Measurements from ENCODE around the gene TYW1. TPM values are rescaled to one million over a fixed set of nuclear protein-coding genes. Genes with fewer than 3 reads are reported as not detected.
"Not testable (repeated sequence)": the region's sequence is repeated elsewhere in the genome, so short reads cannot be mapped to it uniquely, and the experiment has no call there.

The TYW1 gene
- polyA plus RNA-seq, 4 donors = 23.0 to 25.6 (median 24.2) TPM

- not testable (repeated sequence) for DNase-seq (ENCODE audit: low read depth in 4 of 4, low spot score in 2 of 4)
Observed at GRCh38 chr7:67229018-67229417, 232.4 kb downstream of the TYW1 start.

- not testable (repeated sequence) for DNase-seq (ENCODE audit: low read depth in 4 of 4, low spot score in 2 of 4)
Observed at GRCh38 chr7:67230029-67230428, 233.4 kb downstream of the TYW1 start.

- DNase-seq (ENCODE audit: low read depth in 4 of 4, low spot score in 2 of 4) = not testable (repeated sequence)
Observed at GRCh38 chr7:67233506-67233905, 236.9 kb downstream of the TYW1 start.

GRCh38 chr7:67236216-67236615 lies 239.6 kb downstream of the TYW1 start:
- DNase-seq (ENCODE audit: low read depth in 4 of 4, low spot score in 2 of 4) = not testable (repeated sequence)

- not testable (repeated sequence) for DNase-seq (ENCODE audit: low read depth in 4 of 4, low spot score in 2 of 4)
Observed at GRCh38 chr7:67242871-67243270, 246.2 kb downstream of the TYW1 start.

- DNase-seq (ENCODE audit: low read depth in 4 of 4, low spot score in 2 of 4) = not testable (repeated sequence)
Observed at GRCh38 chr7:67248364-67248763, 251.7 kb downstream of the TYW1 start.

- no peak for DNase-seq (ENCODE audit: low read depth in 4 of 4, low spot score in 2 of 4)
Observed at GRCh38 chr7:67251986-67252558, 255.4 kb downstream of the TYW1 start.

GRCh38 chr7:67255076-67255475 lies 258.4 kb downstream of the TYW1 start:
- DNase-seq (ENCODE audit: low read depth in 4 of 4, low spot score in 2 of 4) = not testable (repeated sequence)

GRCh38 chr7:67257779-67258178 lies 261.1 kb downstream of the TYW1 start:
- not testable (repeated sequence) for DNase-seq (ENCODE audit: low read depth in 4 of 4, low spot score in 2 of 4)

- not testable (repeated sequence) for DNase-seq (ENCODE audit: low read depth in 4 of 4, low spot score in 2 of 4)
Observed at GRCh38 chr7:67259363-67259762, 262.7 kb downstream of the TYW1 start.

- DNase-seq (ENCODE audit: low read depth in 4 of 4, low spot score in 2 of 4) = not testable (repeated sequence)
Observed at GRCh38 chr7:67260166-67260586, 263.5 kb downstream of the TYW1 start.

- DNase-seq (ENCODE audit: low read depth in 4 of 4, low spot score in 2 of 4) = not testable (repeated sequence)
Observed at GRCh38 chr7:67264000-67264399, 267.4 kb downstream of the TYW1 start.

GRCh38 chr7:67266070-67266469 lies 269.4 kb downstream of the TYW1 start:
- DNase-seq (ENCODE audit: low read depth in 4 of 4, low spot score in 2 of 4) = not testable (repeated sequence)

- no peak for DNase-seq (ENCODE audit: low read depth in 4 of 4, low spot score in 2 of 4)
Observed at GRCh38 chr7:67267914-67268313, 271.3 kb downstream of the TYW1 start.

- not testable (repeated sequence) for DNase-seq (ENCODE audit: low read depth in 4 of 4, low spot score in 2 of 4)
Observed at GRCh38 chr7:67269916-67270315, 273.3 kb downstream of the TYW1 start.

Other genes starting within 250 kb of the TYW1 start
- 10 to 100 TPM; 74.0 to 80.2 (median 78.9) TPM for gene TMEM248, start 75.6 kb upstream of the TYW1 start, polyA plus RNA-seq (ENCODE audit: insufficient read length in 4 of 4)
- 100 to 1,000 TPM in 2 of 4 donors, 10 to 100 TPM in 2; 82.8 to 145 (median 103) TPM for gene SBDS, start 1.2 kb upstream of the TYW1 start, polyA plus RNA-seq (ENCODE audit: insufficient read length in 4 of 4)